ENCODE results near the gene CUTC. TPM values are rescaled to one million over a fixed set of nuclear protein-coding genes. Genes with fewer than 3 reads are reported as not detected.
"Not testable (repeated sequence)": the region's sequence is repeated elsewhere in the genome, so short reads cannot be mapped to it uniquely, and the experiment has no call there.

The CUTC gene
- total RNA-seq, 1 donor from 2014 or later = 22.5 TPM

DNA sequence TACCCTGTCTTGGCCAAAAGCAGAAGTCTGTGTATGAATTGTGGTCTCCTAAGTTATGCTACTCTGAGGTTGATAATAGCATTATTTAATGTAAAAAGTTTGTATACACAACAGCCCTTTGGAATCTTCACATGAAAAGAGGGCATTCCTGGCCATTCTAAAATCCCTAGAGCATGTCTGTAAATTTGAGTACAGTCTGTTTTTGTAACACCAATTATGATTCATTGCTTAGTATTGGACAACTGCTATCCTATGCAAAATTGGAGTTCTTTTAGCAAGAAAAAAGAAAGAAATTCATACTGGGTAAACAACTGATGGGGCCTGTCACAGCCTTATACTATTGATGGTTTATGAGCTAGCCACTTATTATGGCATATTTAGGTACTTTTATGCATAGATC lies 10.2 kb downstream of the CUTC start:
- intact Hi-C loops (cut with micrococcal nuclease) = no loop called here

GRCh38 chr10:99742701-99743100 lies 10.7 kb downstream of the CUTC start:
- intact Hi-C loops (cut with micrococcal nuclease) = no loop called here

- intact Hi-C loops (cut with micrococcal nuclease) = no loop called here
Observed at GRCh38 chr10:99743841-99744240, 11.8 kb downstream of the CUTC start.

GRCh38 chr10:99746166-99746565 lies 14.1 kb downstream of the CUTC start:
- intact Hi-C loops (cut with micrococcal nuclease) = not testable (repeated sequence)

DNA sequence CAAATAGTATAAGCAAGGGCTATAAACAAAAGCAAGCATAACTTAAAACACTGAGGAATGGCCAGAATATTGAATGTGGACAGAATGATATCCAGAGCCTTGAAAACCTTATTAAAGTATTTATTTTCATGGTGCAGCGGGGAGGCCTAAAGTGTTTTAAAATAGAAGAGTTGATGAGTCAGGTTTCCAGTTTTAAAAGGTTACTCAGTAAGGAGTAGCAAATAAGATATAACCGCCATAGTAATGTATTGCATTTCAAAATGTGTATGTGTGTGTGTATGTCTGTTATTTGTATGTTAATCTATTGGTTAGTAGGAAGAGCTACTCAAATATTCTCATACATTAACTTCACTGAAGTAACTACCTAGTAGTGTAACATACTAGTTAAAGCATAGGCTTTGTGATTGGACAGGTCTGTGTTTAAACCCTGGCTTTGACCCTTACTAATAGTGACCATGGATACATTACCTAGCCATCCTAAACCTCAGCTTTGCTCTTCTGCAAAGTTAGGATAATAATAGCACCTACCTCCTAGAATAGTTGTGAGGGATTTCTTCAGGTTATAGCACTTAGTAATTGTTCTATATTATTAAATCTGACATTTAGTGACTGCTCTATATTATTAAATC lies 16.9 kb downstream of the CUTC start:
- intact Hi-C loops (cut with micrococcal nuclease) = no loop called here

GRCh38 chr10:99750641-99751040 lies 18.6 kb downstream of the CUTC start:
- intact Hi-C loops (cut with micrococcal nuclease) = no loop called here

GRCh38 chr10:99754670-99755069 lies 22.6 kb downstream of the CUTC start:
- intact Hi-C loops (cut with micrococcal nuclease) = no loop called here

DNA sequence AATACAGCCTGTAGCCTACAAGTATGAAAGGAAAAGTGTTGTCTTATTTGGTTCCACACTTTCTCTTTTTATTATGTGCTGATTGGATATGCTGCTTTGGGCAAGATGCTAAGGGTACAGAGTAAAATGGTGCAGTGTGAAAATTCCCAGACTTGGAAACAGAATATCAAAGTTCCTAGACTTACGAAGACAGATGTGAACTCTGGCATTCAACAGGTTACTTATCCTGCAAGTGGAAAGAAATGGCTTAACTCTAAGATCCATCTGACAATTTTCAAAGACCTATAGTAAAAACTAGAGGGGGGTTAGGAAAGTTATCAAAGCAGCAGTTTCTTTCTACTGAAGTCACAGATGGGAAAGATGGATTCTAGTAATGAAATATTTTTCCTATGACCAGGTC lies 24.1 kb downstream of the CUTC start:
- intact Hi-C loops (cut with micrococcal nuclease) = no loop called here

DNA sequence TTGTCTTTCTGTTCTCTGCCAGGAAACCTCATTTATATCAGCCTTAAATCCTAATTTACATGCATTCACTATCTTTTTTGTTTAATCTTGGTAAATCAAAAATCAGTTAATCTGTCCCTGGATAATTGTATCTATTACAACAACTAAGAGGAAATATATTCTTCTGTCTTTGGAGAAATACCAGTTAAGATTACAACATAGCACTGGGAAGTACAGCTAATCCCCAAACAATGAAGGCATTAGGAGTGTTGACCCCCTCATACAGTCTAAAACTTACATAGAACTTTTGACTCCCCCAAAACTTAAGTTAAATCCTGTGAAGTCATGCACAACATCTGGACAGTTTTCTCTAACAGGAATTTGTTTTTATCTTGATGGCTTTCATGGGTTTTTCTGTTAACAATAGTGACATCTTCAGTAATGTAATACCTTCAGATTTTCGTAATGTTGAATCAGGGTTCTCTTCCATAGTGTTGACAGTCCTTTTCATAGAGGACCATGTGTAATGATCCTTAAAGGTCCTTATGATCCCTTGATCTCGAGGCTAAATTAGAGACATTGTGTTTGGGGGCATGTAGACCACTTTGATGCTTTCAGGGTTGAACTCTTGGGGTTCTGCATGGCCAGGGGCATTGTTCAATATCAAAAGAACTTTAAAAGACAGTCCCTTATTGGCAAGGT lies 26.3 kb downstream of the CUTC start:
- intact Hi-C loops (cut with micrococcal nuclease) = no loop called here

DNA sequence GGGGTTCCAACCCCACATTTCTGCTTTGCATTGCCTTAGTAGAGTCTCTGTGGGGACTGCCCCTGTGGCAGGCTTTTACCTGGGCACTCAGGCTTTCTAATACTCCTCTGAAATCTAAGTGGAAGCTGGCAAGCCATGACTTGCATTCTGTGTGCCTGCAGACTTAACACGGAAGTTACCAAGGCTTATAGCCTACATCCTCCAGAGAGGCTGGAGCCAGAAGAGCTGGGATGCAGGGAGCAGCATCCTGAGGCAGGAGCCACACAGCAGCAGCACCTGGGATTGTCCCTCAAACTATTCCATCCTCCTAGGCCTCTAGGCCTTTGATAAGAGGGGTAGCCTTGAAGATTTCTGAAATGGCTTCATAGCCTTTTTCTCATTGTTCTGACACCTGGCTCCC lies 28.3 kb downstream of the CUTC start:
- intact Hi-C loops (cut with micrococcal nuclease) = no loop called here

- intact Hi-C loops (cut with micrococcal nuclease) = no loop called here
Observed at GRCh38 chr10:99761365-99761764, 29.3 kb downstream of the CUTC start.

DNA sequence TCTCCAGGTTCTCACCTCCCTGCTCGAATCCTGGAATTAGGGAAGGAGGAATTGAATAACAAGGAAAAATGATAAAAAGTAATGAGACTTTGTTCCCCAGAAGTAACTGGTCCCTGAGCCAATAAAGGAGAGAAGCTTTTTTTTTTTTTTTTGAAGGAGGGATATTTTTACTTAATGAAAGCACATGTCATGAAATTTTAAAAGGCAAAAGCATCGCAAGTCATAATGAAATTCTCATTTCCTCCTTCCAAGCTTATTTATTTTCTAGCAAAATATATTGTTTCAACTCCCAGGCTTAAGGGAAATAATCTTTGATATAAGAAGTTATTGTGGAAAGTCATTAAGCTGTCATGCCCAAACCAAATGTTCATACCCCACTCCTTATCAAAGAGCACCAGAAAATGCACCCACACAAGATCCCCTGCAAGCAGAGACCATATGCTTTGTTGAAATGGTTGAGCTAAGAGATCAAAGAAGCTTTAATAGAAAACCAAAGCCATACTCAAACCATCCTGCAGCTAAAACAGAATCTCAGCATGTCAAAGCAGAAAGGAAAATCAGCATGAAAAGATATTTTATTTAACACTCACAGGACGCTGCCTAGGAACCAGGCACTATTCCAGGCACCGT lies 33.8 kb downstream of the CUTC start:
- intact Hi-C loops (cut with micrococcal nuclease) = no loop called here

DNA sequence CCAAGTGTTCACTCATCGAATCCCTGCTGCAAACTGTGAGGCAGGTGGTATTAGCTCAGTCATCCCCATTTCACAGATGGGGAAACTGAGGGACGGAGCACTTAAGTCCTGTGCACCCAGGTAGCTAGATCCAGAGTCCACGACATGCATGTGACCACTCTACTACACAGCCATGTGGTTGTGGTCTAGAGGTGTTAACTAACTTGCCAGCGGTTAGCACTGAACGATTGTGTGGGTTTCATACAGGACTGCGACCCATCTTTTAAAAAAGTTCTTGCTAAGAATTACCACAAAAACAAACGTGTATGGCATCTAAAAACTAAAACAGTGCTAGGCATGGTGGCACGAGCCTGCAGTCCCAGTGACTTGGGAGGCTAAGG lies 34.3 kb downstream of the CUTC start:
- intact Hi-C loops (cut with micrococcal nuclease) = no loop called here

DNA sequence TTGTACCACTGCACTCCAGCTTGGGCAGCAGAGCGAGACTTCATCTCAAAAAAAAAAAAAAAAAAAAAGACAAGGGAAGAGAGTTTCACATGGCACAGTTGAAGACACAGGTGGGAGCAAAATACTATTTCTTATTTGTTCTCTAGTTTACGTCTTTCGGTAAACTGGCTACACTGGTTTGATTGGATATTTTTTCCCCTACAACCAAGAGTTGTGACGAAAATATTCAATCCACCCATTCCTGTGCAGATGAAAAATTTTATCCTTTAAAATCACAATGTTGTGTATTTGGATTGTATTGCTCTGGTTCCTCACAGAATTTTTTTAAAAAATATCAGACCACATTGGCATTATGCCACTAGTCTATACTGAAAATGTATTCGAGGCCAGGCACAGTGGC lies 35.9 kb downstream of the CUTC start:
- intact Hi-C loops (cut with micrococcal nuclease) = no loop called here

DNA sequence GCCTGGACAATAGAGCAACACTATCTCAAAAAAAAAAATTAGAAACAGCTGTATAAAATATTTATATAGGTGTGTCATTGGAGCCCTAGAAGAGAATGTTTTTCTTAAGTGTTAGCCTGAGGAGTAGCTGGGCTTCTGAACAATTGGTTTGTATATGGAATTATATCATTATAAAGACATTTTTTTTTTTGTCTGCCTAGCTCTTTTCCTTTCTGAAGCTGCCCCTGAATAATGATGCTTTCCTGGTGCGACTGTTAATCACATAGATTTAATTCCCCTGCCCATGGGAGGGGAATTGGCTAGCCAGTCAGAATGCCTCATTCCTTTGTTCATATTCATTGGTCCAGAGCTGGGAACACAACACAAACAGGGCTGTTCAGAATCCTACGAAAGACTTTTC lies 36.5 kb downstream of the CUTC start:
- intact Hi-C loops (cut with micrococcal nuclease) = no loop called here

GRCh38 chr10:99769706-99770105 lies 37.7 kb downstream of the CUTC start:
- intact Hi-C loops (cut with micrococcal nuclease) = no loop called here

DNA sequence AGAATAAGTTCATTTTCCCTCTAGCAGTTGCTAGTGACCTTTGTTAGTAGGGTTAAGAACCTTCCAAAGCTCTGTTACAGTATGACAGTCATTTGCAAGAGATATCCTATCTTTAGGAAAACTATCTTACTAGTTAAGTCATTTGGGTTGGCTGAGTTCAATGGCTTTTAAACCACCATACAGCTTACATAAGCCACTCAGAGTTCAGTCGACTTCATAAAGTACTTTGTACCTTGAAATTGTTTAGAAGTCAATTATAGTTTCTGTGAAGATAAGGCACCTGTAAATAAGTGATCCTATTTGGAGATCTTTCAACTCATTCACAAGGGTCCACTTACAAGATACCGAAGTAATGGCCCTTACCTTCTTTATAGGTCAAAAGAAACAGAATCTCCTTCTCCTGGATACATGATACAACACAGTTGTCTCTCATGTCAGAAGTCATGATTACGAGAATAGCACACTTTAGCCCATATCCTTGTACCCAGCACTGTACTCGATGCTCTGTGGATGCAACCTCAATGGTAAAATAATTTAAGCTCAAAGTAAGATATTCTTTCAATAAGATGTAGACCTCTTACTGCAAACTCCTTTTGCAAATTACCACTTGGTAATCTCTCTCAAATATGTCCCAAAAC lies 38.5 kb downstream of the CUTC start:
- intact Hi-C loops (cut with micrococcal nuclease) = no loop called here

GRCh38 chr10:99775850-99776249 lies 43.8 kb downstream of the CUTC start:
- intact Hi-C loops (cut with micrococcal nuclease) = no loop called here

GRCh38 chr10:99777918-99778714 lies 46.1 kb downstream of the CUTC start:
- intact Hi-C loops (cut with micrococcal nuclease) = no loop called here

- intact Hi-C loops (cut with micrococcal nuclease) = no loop called here
Observed at GRCh38 chr10:99779335-99779734, 47.3 kb downstream of the CUTC start.

GRCh38 chr10:99781734-99782429 lies 49.8 kb downstream of the CUTC start:
- intact Hi-C loops (cut with micrococcal nuclease) = no loop called here

Data from T-helper 1 cell treated with Interleukin-12 subunit alpha and Interleukin-12 subunit beta and Interleukin-4 antibody, amounts not matched to agents 30 ng/mL and 1 ng/mL, for 36 hours (primary cell).